DOHH2 (cell line): Measurements from ENCODE around the gene PTPRK.

Source experiments
- EZH2phosphoT487 ChIP-seq: fragments of 200-600 bp; sonication (generic); IDR thresholded peaks from 2 replicates; pipeline ENCODE4 v1.6.1; 2017; ENCODE audit warnings: borderline replicate concordance, mild to moderate bottlenecking, antibody characterized with exemption, low read length, moderate library complexity, mixed read lengths
- TF ChIP-seq, protein P1 (sequence below): fragments of 200-600 bp; sonication (generic); IDR thresholded peaks from one replicate; pipeline ENCODE4 v1.5.1; 2014; ENCODE audit warnings: antibody characterized with exemption, mild to moderate bottlenecking, low read depth, low read length; ENCODE audit not compliant: poor library complexity, severe bottlenecking

GRCh38 chr6:128346569-128346968, 173.8 kb downstream of the PTPRK start:
- TF ChIP-seq, protein P1, sequence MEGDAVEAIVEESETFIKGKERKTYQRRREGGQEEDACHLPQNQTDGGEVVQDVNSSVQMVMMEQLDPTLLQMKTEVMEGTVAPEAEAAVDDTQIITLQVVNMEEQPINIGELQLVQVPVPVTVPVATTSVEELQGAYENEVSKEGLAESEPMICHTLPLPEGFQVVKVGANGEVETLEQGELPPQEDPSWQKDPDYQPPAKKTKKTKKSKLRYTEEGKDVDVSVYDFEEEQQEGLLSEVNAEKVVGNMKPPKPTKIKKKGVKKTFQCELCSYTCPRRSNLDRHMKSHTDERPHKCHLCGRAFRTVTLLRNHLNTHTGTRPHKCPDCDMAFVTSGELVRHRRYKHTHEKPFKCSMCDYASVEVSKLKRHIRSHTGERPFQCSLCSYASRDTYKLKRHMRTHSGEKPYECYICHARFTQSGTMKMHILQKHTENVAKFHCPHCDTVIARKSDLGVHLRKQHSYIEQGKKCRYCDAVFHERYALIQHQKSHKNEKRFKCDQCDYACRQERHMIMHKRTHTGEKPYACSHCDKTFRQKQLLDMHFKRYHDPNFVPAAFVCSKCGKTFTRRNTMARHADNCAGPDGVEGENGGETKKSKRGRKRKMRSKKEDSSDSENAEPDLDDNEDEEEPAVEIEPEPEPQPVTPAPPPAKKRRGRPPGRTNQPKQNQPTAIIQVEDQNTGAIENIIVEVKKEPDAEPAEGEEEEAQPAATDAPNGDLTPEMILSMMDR = no peak
- TF ChIP-seq EZH2phosphoT487 = no peak
